GM12878 (cell line): ENCODE results near the gene IFI6. TPM values are rescaled to one million over a fixed set of nuclear protein-coding genes. Genes with fewer than 3 reads are reported as not detected.

Source experiments
- BHLHE40 ChIP-seq, 2 experiments: fragments of 450-650 bp in 1 of 2; IDR thresholded peaks; 2 replicates each; pipeline ENCODE4 v1.6.1; 2011 to 2017; ENCODE audit warnings: low read depth in 2 of 2, borderline replicate concordance in 1 of 2, improper control_type of control experiment in 1 of 2, low read length in 1 of 2, mild to moderate bottlenecking in 1 of 2
- CEBPB ChIP-seq, 2 experiments: fragments of 150-350 bp in 1 of 2; IDR thresholded peaks; 2 replicates each; pipeline ENCODE4 v1.6.1; 2012 to 2014; ENCODE audit warnings: low read depth in 2 of 2, low read length in 2 of 2, borderline replicate concordance in 1 of 2, inconsistent platforms in 1 of 2
- FOS ChIP-seq: IDR thresholded peaks from 3 replicates; pipeline ENCODE4 v1.6.1; 2011; ENCODE audit warnings: borderline replicate concordance; ENCODE audit not compliant: insufficient read length; ENCODE audit errors: extremely low read depth
- HDAC6 ChIP-seq: fragments of 200-600 bp; sonication (generic); IDR thresholded peaks from one replicate; pipeline ENCODE4 v1.8.0; 2017; ENCODE audit warnings: antibody characterized with exemption; ENCODE audit not compliant: unreplicated experiment
- LARP7 ChIP-seq: fragments of 450-650 bp; IDR thresholded peaks from 2 replicates; pipeline ENCODE4 v1.6.1; 2017; ENCODE audit warnings: mild to moderate bottlenecking
- MYC ChIP-seq: IDR thresholded peaks from 2 replicates; pipeline ENCODE4 v1.6.1; 2011; ENCODE audit warnings: mild to moderate bottlenecking, low read length, moderate library complexity, inconsistent platforms; ENCODE audit not compliant: insufficient read depth, insufficient replicate concordance, insufficient read length, severe bottlenecking
- NRF1 ChIP-seq: conservative IDR thresholded peaks from 2 replicates; pipeline ENCODE4 v1.6.1; 2011; ENCODE audit warnings: mild to moderate bottlenecking, low read depth, low read length, improper control_type of control experiment
- PML ChIP-seq: IDR thresholded peaks from 2 replicates; pipeline ENCODE4 v1.6.1; 2012; ENCODE audit warnings: low read length, inconsistent platforms
- RBBP5 ChIP-seq: fragments of 200-600 bp; sonication (generic); conservative IDR thresholded peaks from 2 replicates; pipeline ENCODE4 v1.6.1; 2016
- SP1 ChIP-seq: IDR thresholded peaks from one replicate; pipeline ENCODE4 v1.6.1; 2011; ENCODE audit warnings: low read depth, low read length
- ZBTB33 ChIP-seq: fragments of 450-650 bp; IDR thresholded peaks from 2 replicates; pipeline ENCODE4 v1.6.1; 2017; ENCODE audit warnings: mild to moderate bottlenecking
- polyA plus RNA-seq, 11 experiments: library from polyadenylated mRNA; depleted of rRNA in 4 of 11; unstranded in 6 of 11; stranded (reverse) in 5 of 11; fragments of >200 nt; fragmentation: Nextera tagmentation in 4 of 11; fragmentation: Illumina TruSeq in 1 of 11; extraction: Ambion mirVana in 4 of 11; extraction: Trizol in 1 of 11; gene quantifications; 1 replicate in 1 of 11; 2 replicates in 10 of 11; pipeline versions ENCODE4 v1.2.1 to v1.2.3, GENCODE V29; 2011 to 2016; ENCODE audit warnings: inconsistent platforms in 2 of 11, missing spikeins in 2 of 11, low read depth in 1 of 11
- total RNA-seq, 4 experiments: library from RNA; depleted of rRNA in 3 of 4; stranded (reverse); fragments of >200 nt in 3 of 4; fragmentation: Illumina TruSeq in 1 of 4; extraction: Trizol in 1 of 4; gene quantifications; 2 replicates each; pipeline versions ENCODE4 v1.2.1 to v1.2.3, GENCODE V29; 2013 to 2021
- TF ChIP-seq, protein P1 (sequence below): IDR thresholded peaks from 2 replicates; pipeline ENCODE4 v1.6.1; 2012; ENCODE audit warnings: low read depth, low read length, improper control_type of control experiment

Gene IFI6
- total and polyA plus RNA-seq, 10 of the 15 experiments (the other 5 are each of a cell fraction or from before 2014, with no cell fraction given): 5.6 to 123 (median 69.0) TPM

GRCh38 chr1:27668808-27669723 is 2.9 kb downstream of the IFI6 start (continued):
- TF ChIP-seq SP1 (no peak), MYC (no peak), LARP7 (no peak), RBBP5 (no peak), HDAC6 (no peak), NRF1 (no peak), CEBPB (IDR thresholded peaks at IDR 0.05; ENCODE audit: borderline replicate concordance in 1 of 2, low read depth in 2 of 2, low read length in 2 of 2) (no peak), PML (no peak), ZBTB33 (no peak), BHLHE40 (IDR thresholded peaks at IDR 0.05; ENCODE audit: borderline replicate concordance in 1 of 2, low read depth in 2 of 2, low read length in 1 of 2) (peak in 1 of 2 experiments; percentile 66; a peak in 2 of 4 replicates), FOS (no peak)
- TF ChIP-seq, protein P1, sequence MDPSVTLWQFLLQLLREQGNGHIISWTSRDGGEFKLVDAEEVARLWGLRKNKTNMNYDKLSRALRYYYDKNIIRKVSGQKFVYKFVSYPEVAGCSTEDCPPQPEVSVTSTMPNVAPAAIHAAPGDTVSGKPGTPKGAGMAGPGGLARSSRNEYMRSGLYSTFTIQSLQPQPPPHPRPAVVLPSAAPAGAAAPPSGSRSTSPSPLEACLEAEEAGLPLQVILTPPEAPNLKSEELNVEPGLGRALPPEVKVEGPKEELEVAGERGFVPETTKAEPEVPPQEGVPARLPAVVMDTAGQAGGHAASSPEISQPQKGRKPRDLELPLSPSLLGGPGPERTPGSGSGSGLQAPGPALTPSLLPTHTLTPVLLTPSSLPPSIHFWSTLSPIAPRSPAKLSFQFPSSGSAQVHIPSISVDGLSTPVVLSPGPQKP: no peak
